NCI-H1417 (cell line): Measurements from ENCODE around the gene GSK3B.

ENCODE experiments used
- DNase-seq, 3 experiments: peaks; one replicate each; lab custom pipeline; 2025; lab: John Stamatoyannopoulos, UW

The GSK3B gene

GRCh38 chr3:120093911-120094775, at the start of gene GSK3B:
TSS of gene GSK3B (minus strand) at chr3:120094447. CDS start at chr3:120093434, 1,013 bp downstream.
- peak; percentile 80 to 96 (median 95) for DNase-seq

GRCh38 chr3:120143676-120144075, 49.4 kb upstream of the GSK3B start:
- DNase-seq = no peak

- no peak for DNase-seq
Measured at GRCh38 chr3:120142236-120142635, 48.0 kb upstream of the GSK3B start.

DNA sequence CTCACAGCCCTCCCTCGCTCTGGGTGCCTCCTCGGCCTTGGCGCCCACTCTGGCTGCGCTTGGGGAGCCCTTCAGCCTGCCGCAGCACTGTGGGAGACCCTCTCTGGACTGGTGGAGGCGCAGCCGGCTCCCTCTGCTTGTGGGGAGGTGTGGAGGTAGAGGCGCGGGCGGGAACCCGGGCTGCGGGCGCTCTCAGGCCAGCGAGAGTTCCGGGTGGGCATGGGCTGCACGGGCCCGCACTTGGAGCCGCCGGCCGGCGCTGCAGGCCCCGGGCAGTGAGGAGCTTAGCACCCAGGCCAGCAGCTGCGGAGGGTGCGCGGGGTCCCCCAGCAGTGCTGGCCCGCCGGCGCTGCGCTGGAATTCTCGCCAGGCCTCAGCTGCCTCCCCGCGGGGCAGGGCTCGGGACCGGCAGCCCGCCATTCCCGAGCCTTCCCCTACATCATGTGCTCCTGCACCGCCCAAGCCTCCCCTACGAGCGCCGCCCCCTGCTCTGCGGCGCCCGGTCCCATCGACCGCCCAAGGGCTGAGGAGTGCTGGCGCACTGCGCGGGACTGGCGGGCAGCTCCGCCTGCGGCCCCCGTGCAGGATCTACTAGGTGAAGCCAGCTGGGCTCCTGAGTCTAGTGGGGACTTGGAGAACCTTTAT, 46.0 kb upstream of the GSK3B start:
- no peak for DNase-seq

GRCh38 chr3:120139140-120139539, 44.9 kb upstream of the GSK3B start:
- DNase-seq = no peak

- peak in 1 of 3 experiments; percentile 22 for DNase-seq
Measured at GRCh38 chr3:120137548-120137947, 43.3 kb upstream of the GSK3B start.

DNA sequence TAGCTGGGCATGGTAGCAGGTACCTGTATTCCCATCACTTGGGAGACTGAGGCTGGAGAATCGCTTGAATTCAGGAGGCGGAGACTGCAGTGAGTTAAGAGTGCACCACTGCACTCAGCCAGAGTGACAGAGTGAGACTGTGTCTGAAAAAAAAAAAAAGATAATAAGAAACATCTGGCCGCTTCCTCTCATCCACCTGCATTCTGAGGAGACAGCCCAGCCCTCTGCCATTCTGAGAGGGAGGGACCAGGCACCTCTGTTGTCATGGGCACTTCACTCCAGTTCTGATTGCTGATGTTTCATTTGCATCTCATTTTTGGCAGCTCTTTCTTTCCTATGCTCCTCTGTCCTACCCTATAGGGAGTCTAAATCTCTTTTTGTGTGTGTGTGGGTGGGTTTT, 36.4 kb upstream of the GSK3B start:
- DNase-seq = no peak

GRCh38 chr3:120129718-120130513, 35.7 kb upstream of the GSK3B start:
- no peak for DNase-seq

GRCh38 chr3:120129051-120129450, 34.8 kb upstream of the GSK3B start:
- no peak for DNase-seq

DNA sequence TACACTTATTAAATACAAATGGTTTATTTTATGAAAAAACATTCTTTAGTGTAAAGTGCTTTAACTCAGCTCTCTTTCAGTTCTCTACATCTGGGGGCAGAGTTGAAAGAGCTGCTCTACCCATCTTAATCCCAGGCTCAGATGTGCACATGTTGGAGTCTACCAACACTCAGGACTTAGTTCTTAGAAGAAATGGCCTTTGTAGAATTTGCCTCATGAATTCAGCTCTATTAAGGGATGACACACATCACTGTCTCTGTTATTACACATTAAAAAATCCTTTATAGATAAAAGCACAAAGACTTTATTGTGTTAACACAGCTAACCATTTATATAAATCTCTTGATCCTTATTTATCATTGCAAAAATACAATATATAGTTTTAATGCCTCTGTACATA, 31.7 kb upstream of the GSK3B start:
- DNase-seq = no peak

GRCh38 chr3:120119846-120120510, 25.7 kb upstream of the GSK3B start:
- DNase-seq = no peak

GRCh38 chr3:120114981-120115380, 20.7 kb upstream of the GSK3B start:
- DNase-seq = no peak

DNA sequence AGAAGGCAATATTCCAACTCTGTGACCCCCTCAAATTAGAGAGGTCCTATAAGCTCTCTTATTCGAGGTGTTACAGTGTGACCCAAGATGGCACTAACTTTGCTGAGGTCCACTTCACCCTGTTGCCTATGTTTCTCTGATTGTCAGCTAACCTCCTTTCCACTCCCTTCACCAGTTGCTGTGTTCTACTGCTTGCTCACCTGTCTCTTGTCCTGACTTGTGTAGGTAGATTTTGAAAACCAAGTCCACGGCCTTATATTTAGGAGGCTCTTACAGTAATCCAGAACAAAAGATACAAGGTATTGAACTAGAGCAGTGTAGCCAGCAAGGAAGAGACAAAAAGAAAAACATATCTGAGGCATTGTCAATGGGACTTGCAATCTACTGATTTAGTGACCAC, 20.1 kb upstream of the GSK3B start:
- no peak for DNase-seq

GRCh38 chr3:120113128-120114116, 19.2 kb upstream of the GSK3B start:
- no peak for DNase-seq

DNA sequence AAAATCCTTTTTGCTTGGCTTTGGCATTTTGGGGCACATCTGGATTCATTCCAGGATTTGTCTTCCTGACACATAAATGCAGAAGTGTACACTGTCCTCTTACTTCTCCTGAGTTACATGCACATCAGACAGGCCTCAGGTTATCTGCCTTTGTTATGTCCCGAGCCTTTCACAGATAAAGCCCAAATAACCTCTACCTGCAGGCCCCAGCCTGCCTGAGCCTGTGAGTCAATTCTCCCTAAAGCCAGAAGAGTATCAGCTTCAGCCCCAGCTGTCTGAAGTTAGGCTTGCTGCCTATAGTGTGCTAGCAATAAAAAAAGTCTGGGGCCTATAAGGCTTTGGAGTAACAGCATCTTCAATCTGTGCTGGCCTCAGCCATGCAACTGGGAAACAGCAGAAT, 17.7 kb upstream of the GSK3B start:
- DNase-seq = no peak

- DNase-seq = no peak
Measured at GRCh38 chr3:120103276-120103675, 9.0 kb upstream of the GSK3B start.

GRCh38 chr3:120102674-120103073, 8.4 kb upstream of the GSK3B start:
- DNase-seq = no peak

GRCh38 chr3:120102232-120102631, 8.0 kb upstream of the GSK3B start:
- no peak for DNase-seq

- no peak for DNase-seq
Measured at GRCh38 chr3:120101624-120102023, 7.4 kb upstream of the GSK3B start.

DNA sequence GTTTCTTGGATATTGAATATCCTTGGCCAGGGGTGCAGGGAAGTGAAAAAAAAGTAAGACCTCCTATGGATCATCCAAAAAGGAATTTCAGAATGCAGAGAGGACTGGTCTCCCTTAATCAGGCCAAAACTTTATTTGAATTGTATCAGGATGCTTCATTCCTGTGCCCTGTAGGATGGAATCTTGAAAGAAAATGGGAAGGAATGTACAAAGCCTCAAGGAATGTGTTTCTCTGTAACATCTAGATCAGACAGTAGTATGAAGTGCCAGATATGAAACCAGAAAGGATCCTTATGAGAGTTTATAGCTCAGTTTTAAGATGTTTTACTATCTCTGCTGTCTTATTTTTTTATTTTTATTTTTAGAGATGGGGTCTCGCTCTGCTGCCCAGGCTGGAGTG, 6.5 kb upstream of the GSK3B start:
- no peak for DNase-seq

GRCh38 chr3:120098710-120099109, 4.5 kb upstream of the GSK3B start:
- DNase-seq = peak in 2 of 3 experiments; percentile 21 to 25
